ENCODE data around the gene SLC29A2.

- no peak for TF ChIP-seq CTCF (IDR thresholded peaks at IDR 0.05)
- TF ChIP-seq EZH2 (IDR thresholded peaks at IDR 0.05; ENCODE audit: borderline replicate concordance, insufficient read depth, low read depth, low read length, poor library complexity, severe bottlenecking): no peak
Measured at GRCh38 chr11:66323684-66324083, 47.9 kb downstream of the SLC29A2 start.

All from B cell (primary cell).